A673 (cell line): ENCODE data around the gene CACNG3. TPM values are rescaled to one million over a fixed set of nuclear protein-coding genes. Genes with fewer than 3 reads are reported as not detected.

Source experiments
- BruUV-seq: library from RNA; stranded (reverse); fragments of 400-500 nt; replicated peaks from 2 replicates; lab custom pipeline; 2021; lab: Mats Ljungman, UMichigan
- CTCF ChIA-PET: fragments of 300-600 bp; sonication (Branson Sonifier 250); formaldehyde crosslinking; loops from one replicate; lab custom pipeline; 2022; ENCODE audit warnings: antibody characterized with exemption; lab: Charles Lee
- POLR2A ChIA-PET: fragments of 300-600 bp; sonication (Branson Sonifier 250); formaldehyde crosslinking; loops from one replicate; lab custom pipeline; 2022; ENCODE audit warnings: antibody characterized with exemption; ENCODE audit not compliant: low non-redundant PET; lab: Charles Lee
- DNase-seq: peaks from one replicate; pipeline ENCODE4 v3.0.0-alpha.2; 2015; ENCODE audit warnings: low spot score
- H3K27ac ChIP-seq: fragments of 200-600 bp; sonication (generic); 2 replicates; pipeline ENCODE4 v1.5.1; 2016; ENCODE audit warnings: mixed run types, low read depth, mild to moderate bottlenecking, mixed read lengths, antibody characterized with exemption, low read length; ENCODE audit not compliant: poor library complexity, severe bottlenecking
- H3K27me3 ChIP-seq: fragments of 200-600 bp; sonication (generic); replicated peaks from 2 replicates; pipeline ENCODE4 v1.6.1; 2017; ENCODE audit warnings: mixed run types, low read depth, mild to moderate bottlenecking, mixed read lengths, antibody characterized with exemption, low read length; ENCODE audit not compliant: insufficient read depth, poor library complexity
- H3K36me3 ChIP-seq: fragments of 200-600 bp; sonication (generic); 2 replicates; pipeline ENCODE4 v1.6.1; 2016; ENCODE audit warnings: mixed run types, mild to moderate bottlenecking, mixed read lengths, antibody characterized with exemption, low read length; ENCODE audit not compliant: insufficient read depth, poor library complexity, severe bottlenecking
- H3K4me1 ChIP-seq: fragments of 200-600 bp; sonication (generic); 2 replicates; pipeline ENCODE4 v1.6.1; 2017; ENCODE audit warnings: mixed run types, mild to moderate bottlenecking, mixed read lengths, antibody characterized with exemption, low read length; ENCODE audit not compliant: insufficient read depth, poor library complexity, severe bottlenecking
- H3K4me3 ChIP-seq: fragments of 200-600 bp; sonication (generic); 2 replicates; pipeline ENCODE4 v1.5.1; 2016; ENCODE audit warnings: low read depth, mixed run types, mild to moderate bottlenecking, mixed read lengths, low read length; ENCODE audit not compliant: poor library complexity, severe bottlenecking
- H3K9me3 ChIP-seq: fragments of 200-600 bp; sonication (generic); 2 replicates; pipeline ENCODE4 v1.6.1; 2016; ENCODE audit warnings: mixed run types, low read depth, mild to moderate bottlenecking, mixed read lengths, antibody characterized with exemption, low read length; ENCODE audit not compliant: poor library complexity, severe bottlenecking
- CTCF ChIP-seq: fragments of 300-800, 200-600 bp; sonication (generic); conservative IDR thresholded peaks from 2 replicates; pipeline ENCODE4 v1.5.1; 2017; ENCODE audit warnings: low read depth, mild to moderate bottlenecking, antibody characterized with exemption, low read length, moderate library complexity, mixed read lengths
- EZH2 ChIP-seq: fragments of 200-600 bp; sonication (generic); IDR thresholded peaks from 2 replicates; pipeline ENCODE4 v1.6.1; 2017; ENCODE audit warnings: borderline replicate concordance, low read depth, mild to moderate bottlenecking, mixed read lengths, antibody characterized with exemption, low read length; ENCODE audit not compliant: poor library complexity, severe bottlenecking
- intact Hi-C: fragments of 100-400 bp; cut with micrococcal nuclease; formaldehyde crosslinking; loops from one replicate; pipeline ENCODE4 v1.10.0; 2022; ENCODE audit not compliant: unreplicated experiment
- total RNA-seq: library from RNA; stranded (reverse); gene quantifications from 2 replicates; pipeline ENCODE4 v1.2.3, GENCODE V29; 2021

Gene CACNG3
- total RNA-seq, 1 experiment from 2014 or later, result 3.6 TPM

- CTCF ChIA-PET, result no interaction called here
- intact Hi-C loops, result no loop called here
- no peaks in the 10 kb centered on the region for H3K9me3 ChIP-seq
- H3K27ac ChIP-seq, result no peak overlapping the region
- no peaks in the 10 kb centered on the region for H3K27me3 ChIP-seq
- no peak for TF ChIP-seq EZH2
- TF ChIP-seq CTCF, result no peak
- DNase-seq, result no peak
- H3K4me3 ChIP-seq, result no peak overlapping the region
- POLR2A ChIA-PET, result no interaction called here
- no peaks in the 10 kb centered on the region for H3K4me1 ChIP-seq
- no peaks in the 10 kb centered on the region for H3K36me3 ChIP-seq
- no TSS peak for BruUV-seq
These were observed 103.4 kb downstream of the CACNG3 start for GRCh38 chr16:24359490-24359889.

- TF ChIP-seq CTCF, result no peak
- no peak for TF ChIP-seq EZH2
- ChIA-PET CTCF (no interaction called here), POLR2A (no interaction called here)
- Histone ChIP-seq H3K4me1 (no peaks in the 10 kb centered on the region), H3K9me3 (no peaks in the 10 kb centered on the region), H3K36me3 (no peaks in the 10 kb centered on the region), H3K4me3 (no peak overlapping the region), H3K27ac (no peak overlapping the region), H3K27me3 (no peaks in the 10 kb centered on the region)
- intact Hi-C loops, result no loop called here
- no peak for DNase-seq
- no TSS peak for BruUV-seq
These were observed 104.8 kb downstream of the CACNG3 start for GRCh38 chr16:24360936-24361335.

- no peak for DNase-seq
- Histone ChIP-seq H3K4me3 (no peak overlapping the region), H3K4me1 (no peaks in the 10 kb centered on the region), H3K27ac (no peak overlapping the region), H3K27me3 (no peaks in the 10 kb centered on the region), H3K36me3 (no peaks in the 10 kb centered on the region), H3K9me3 (no peaks in the 10 kb centered on the region)
- ChIA-PET POLR2A (no interaction called here), CTCF (interaction anchor here (0.6 kb wide), 1 partner anchor 153 kb away, joined by 3 read pairs; no protein-coding TSS in a partner anchor)
- TF ChIP-seq EZH2 (no peak), CTCF (no peak)
- no TSS peak for BruUV-seq
- intact Hi-C loops, result no loop called here
These were observed 108.5 kb downstream of the CACNG3 start for GRCh38 chr16:24364596-24364995.
